Osteocyte (in vitro differentiated cells): ENCODE data around the gene RGS10. TPM values are rescaled to one million over a fixed set of nuclear protein-coding genes. Genes with fewer than 3 reads are reported as not detected.
"Not testable (repeated sequence)": the region's sequence is repeated elsewhere in the genome, so short reads cannot be mapped to it uniquely, and the experiment has no call there.

Experiments
- DNase-seq: peaks from one replicate; pipeline ENCODE4 v3.0.0; 2021; ENCODE audit warnings: mixed read lengths; ENCODE audit not compliant: unreplicated experiment; ENCODE audit errors: extremely low spot score
- H3K27ac Mint-ChIP-seq: one replicate; pipeline ENCODE4 v1.8.0; 2021; ENCODE audit warnings: mild to moderate bottlenecking, mixed read lengths; ENCODE audit not compliant: unreplicated experiment
- H3K27me3 Mint-ChIP-seq: one replicate; pipeline ENCODE4 v1.8.0; 2021; ENCODE audit warnings: mixed read lengths; ENCODE audit not compliant: unreplicated experiment
- H3K36me3 Mint-ChIP-seq: one replicate; pipeline ENCODE4 v1.8.0; 2021; ENCODE audit warnings: mixed read lengths; ENCODE audit not compliant: unreplicated experiment
- H3K4me1 Mint-ChIP-seq: one replicate; pipeline ENCODE4 v1.8.0; 2021; ENCODE audit warnings: mixed read lengths; ENCODE audit not compliant: unreplicated experiment
- H3K4me3 Mint-ChIP-seq: one replicate; pipeline ENCODE4 v1.8.0; 2021; ENCODE audit warnings: mild to moderate bottlenecking, moderate library complexity, mixed read lengths; ENCODE audit not compliant: unreplicated experiment
- H3K9me3 Mint-ChIP-seq: one replicate; pipeline ENCODE4 v1.8.0; 2021; ENCODE audit warnings: mixed read lengths; ENCODE audit not compliant: unreplicated experiment
- CTCF ChIP-seq: fragments of 200-600 bp; sonication (generic); IDR thresholded peaks from 2 replicates; pipeline ENCODE4 v1.5.0; 2021; ENCODE audit warnings: antibody characterized with exemption, mild to moderate bottlenecking, moderate library complexity
- total RNA-seq: library from RNA; stranded (reverse); gene quantifications from 2 replicates; pipeline ENCODE4 v1.2.1, GENCODE V29; 2021

The RGS10 gene
- total RNA-seq, 1 donor from 2014 or later = 23.3 TPM

GRCh38 chr10:119567978-119568377 lies 25.5 kb upstream of the RGS10 start:
- Mint-ChIP-seq H3K4me3 (no peak overlapping the region), H3K4me1 (peaks cover 2% of the 10 kb centered on the region), H3K27ac (no peak overlapping the region), H3K27me3 (no peaks in the 10 kb centered on the region), H3K9me3 (no peaks in the 10 kb centered on the region), H3K36me3 (peaks cover 4% of the 10 kb centered on the region)
- TF ChIP-seq CTCF = no peak
- no peak for DNase-seq

GRCh38 chr10:119562097-119562496 lies 19.6 kb upstream of the RGS10 start:
- TF ChIP-seq CTCF = no peak
- DNase-seq = no peak

GRCh38 chr10:119559511-119559910 lies 17.0 kb upstream of the RGS10 start:
- H3K27ac Mint-ChIP-seq, H3K36me3 Mint-ChIP-seq, H3K27me3 Mint-ChIP-seq, DNase-seq, H3K9me3 Mint-ChIP-seq, H3K4me3 Mint-ChIP-seq, H3K4me1 Mint-ChIP-seq: not testable (repeated sequence)

More at GRCh38 chr10:119562097-119562496, 19.6 kb upstream of the RGS10 start:
- no peaks in the 10 kb centered on the region for H3K36me3 Mint-ChIP-seq
- no peak overlapping the region for H3K4me3 Mint-ChIP-seq
- no peak overlapping the region for H3K27ac Mint-ChIP-seq
- H3K27me3 Mint-ChIP-seq = no peaks in the 10 kb centered on the region
- H3K9me3 Mint-ChIP-seq = no peaks in the 10 kb centered on the region
- H3K4me1 Mint-ChIP-seq = no peaks in the 10 kb centered on the region

- not testable (repeated sequence) for H3K9me3 Mint-ChIP-seq, H3K36me3 Mint-ChIP-seq, H3K27ac Mint-ChIP-seq, H3K27me3 Mint-ChIP-seq, DNase-seq, H3K4me1 Mint-ChIP-seq, H3K4me3 Mint-ChIP-seq
Observed at GRCh38 chr10:119556081-119556480, 13.6 kb upstream of the RGS10 start.

GRCh38 chr10:119555178-119555784 lies 12.8 kb upstream of the RGS10 start:
- no peak overlapping the region for H3K4me3 Mint-ChIP-seq
- H3K9me3 Mint-ChIP-seq = no peaks in the 10 kb centered on the region
- no peak for TF ChIP-seq CTCF
- no peaks in the 10 kb centered on the region for H3K4me1 Mint-ChIP-seq
- no peak for DNase-seq
- H3K36me3 Mint-ChIP-seq = no peaks in the 10 kb centered on the region
- no peak overlapping the region for H3K27ac Mint-ChIP-seq
- H3K27me3 Mint-ChIP-seq = peaks cover 9% of the 10 kb centered on the region

- Mint-ChIP-seq H3K27ac (no peak overlapping the region), H3K27me3 (peaks cover 29% of the 10 kb centered on the region), H3K4me3 (no peak overlapping the region), H3K9me3 (no peaks in the 10 kb centered on the region), H3K36me3 (peaks cover 2% of the 10 kb centered on the region), H3K4me1 (peaks cover 6% of the 10 kb centered on the region)
- no peak for DNase-seq
- no peak for TF ChIP-seq CTCF
Observed at GRCh38 chr10:119550827-119551226, 8.3 kb upstream of the RGS10 start.
